HG03039 (cell line): ENCODE data around the gene APOBEC3B.
A peak's percentile ranks its signal among the peaks of the same experiment; 100 is the strongest.
"Not testable (repeated sequence)": the region's sequence is repeated elsewhere in the genome, so short reads cannot be mapped to it uniquely, and the experiment has no call there.

Experiments
- ATAC-seq: cut with Tn5 transposase; IDR thresholded peaks from one replicate; pipeline ENCODE4 v1.9.1; 2021; ENCODE audit warnings: mild to moderate bottlenecking, moderate library complexity; ENCODE audit not compliant: unreplicated experiment

The APOBEC3B gene

GRCh38 chr22:38981992-38982927, at the start of gene APOBEC3B:
APOBEC3B (plus strand) TSS chr22:38982347; CDS start chr22:38982454, 107 bp downstream.
- peak; percentile 38 for ATAC-seq

DNA sequence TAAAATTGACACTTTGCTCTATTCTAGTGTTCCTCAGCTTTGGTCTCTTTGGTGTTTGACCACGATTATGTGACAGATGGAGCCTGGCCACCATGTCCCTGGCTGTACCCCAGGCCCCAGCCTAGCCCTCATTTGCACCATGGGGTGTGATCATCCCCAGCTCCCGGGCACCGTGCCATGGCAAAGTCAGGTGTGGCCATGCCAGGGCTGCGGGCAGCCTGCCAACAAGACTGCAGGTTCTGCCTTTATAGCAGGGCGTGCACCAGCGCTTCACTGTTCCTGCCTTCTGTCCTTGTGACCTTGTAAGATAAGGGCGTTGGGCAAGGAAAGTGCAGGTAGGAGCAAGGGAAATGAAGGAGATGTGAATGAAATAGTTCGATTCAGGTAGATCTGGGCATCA, 47.1 kb upstream of the APOBEC3B start:
- ATAC-seq: no peak

DNA sequence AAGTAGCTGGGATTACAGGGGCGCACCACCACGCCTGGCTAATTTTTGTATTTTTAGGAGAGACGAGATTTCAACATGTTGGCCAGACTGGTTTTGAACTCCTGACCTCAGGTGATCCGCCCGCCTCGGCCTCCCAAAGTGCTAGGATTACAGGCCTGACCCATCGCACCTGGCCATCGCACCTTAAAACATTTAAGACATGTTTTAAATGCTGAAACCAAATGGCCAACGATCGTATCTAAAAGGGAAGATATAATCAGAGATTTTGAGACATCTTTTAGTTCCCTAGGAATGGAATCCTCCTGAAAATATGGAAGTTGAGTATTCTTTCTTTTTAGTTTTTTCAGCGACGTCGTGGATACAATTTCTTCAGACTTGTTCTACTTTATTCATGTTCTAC, 46.5 kb upstream of the APOBEC3B start:
- no peak for ATAC-seq

DNA sequence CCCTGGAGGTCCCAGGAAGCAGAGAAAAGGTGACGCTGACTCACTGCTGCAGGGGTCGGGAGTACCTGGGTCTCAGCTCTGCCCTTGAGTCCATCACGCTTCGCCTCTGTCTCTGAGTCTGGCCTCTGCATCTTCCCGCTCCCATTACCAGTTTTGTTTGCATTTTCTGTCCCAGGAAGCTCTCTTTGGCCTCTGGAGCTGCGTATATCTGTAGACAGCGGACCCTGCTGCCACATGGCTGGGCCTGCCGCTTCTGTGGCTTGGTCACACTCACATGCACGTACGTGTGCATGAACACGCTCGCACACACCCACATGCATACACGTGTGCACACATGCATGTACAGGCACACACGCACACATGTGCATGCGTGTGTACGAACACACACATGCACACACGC, 45.6 kb upstream of the APOBEC3B start:
- no peak for ATAC-seq

DNA sequence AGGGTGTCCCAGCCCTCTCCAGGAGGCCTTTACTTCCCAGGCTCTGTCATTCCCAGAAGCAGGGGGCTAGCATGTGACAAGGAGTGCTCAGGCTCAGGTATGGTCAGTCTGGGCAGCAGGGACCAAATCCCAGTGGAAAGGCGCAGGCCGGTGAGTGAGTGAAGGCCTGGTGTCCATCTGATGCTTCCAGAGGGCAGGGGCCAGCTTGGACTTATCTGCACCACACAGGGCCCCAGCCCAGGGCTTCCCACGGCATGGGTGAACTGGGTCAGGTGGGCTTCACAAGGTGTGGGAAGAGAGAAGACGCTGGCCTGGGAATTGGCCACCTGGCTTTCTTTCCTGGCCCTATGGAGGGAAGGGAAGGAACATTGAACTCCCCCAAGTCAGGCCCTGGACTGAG, 45.1 kb upstream of the APOBEC3B start:
- ATAC-seq: no peak

DNA sequence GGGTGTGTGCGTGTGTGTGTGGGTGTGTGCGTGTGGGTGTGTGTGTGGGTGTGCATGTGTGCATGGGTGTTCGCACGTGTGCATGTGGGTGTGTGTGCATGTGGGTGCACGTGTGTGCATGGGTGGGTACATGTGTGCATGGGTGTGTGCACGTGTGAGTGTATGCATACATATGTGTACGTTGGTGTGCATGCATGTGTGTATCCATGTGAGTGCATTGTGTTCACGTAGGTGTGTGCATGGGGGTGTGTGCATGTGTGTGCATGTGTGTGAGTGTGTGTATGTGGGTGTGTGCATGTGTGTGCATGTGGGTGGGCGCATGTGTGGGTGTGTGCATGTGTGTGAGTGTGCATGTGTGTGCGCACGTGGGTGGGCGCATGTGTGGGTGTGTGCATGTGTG, 44.6 kb upstream of the APOBEC3B start:
- no peak for ATAC-seq

GRCh38 chr22:38938221-38938620, 43.9 kb upstream of the APOBEC3B start:
- ATAC-seq: no peak

DNA sequence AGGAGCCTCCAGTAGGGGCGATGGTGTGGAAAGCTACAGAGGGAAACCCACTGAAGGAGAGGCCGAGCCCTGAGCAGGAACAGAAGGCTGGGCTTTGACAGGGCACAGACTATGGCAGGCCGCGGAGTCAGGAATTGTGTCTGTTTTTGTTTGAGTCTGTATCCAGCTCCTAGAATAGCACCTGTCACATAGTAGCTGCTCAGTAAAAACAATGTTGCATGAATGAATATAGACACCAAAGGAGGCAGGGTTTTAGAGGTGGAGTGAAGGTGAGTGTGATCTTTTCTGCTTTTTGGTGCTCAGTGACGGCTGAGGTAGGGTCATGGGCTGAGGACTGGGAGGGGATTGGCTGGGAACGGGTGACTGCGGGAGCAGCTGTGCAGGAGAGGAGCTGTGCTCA, 43.2 kb upstream of the APOBEC3B start:
- no peak for ATAC-seq

- ATAC-seq: no peak
Observed at GRCh38 chr22:38940811-38941384, 41.2 kb upstream of the APOBEC3B start.

GRCh38 chr22:38941488-38941987, 40.6 kb upstream of the APOBEC3B start:
- peak; percentile 48 for ATAC-seq

DNA sequence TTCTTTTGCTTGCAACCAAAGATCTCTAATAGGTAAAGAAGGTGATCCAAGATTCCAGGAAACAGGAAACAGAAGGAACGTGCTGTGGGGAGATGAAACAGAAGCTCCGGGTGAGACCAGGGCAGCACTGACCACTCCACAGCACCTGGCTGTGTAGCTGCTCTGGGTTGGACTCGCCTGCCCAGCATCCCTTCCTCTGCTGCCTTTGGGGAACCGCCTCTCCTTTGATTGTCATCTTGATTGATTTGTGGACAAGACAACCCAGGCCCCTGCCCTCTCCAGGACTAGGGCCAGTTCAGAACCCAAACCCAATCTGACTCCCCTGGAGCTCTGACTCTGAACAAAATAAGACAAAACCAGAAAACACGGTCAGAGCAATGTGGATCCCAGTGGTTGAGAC, 39.4 kb upstream of the APOBEC3B start:
- ATAC-seq: no peak

- ATAC-seq: no peak
Observed at GRCh38 chr22:38943201-38943600, 38.9 kb upstream of the APOBEC3B start.

GRCh38 chr22:38943882-38944281, 38.3 kb upstream of the APOBEC3B start:
- ATAC-seq: no peak

GRCh38 chr22:38944653-38945052, 37.5 kb upstream of the APOBEC3B start:
- no peak for ATAC-seq

GRCh38 chr22:38945706-38946338, 36.3 kb upstream of the APOBEC3B start:
- not testable (repeated sequence) for ATAC-seq

GRCh38 chr22:38946771-38947170, 35.4 kb upstream of the APOBEC3B start:
- no peak for ATAC-seq

- no peak for ATAC-seq
Observed at GRCh38 chr22:38947321-38948140, 34.6 kb upstream of the APOBEC3B start.

- ATAC-seq: no peak
Observed at GRCh38 chr22:38948181-38948940, 33.8 kb upstream of the APOBEC3B start.

GRCh38 chr22:38949889-38950405, 32.2 kb upstream of the APOBEC3B start:
- ATAC-seq: no peak
